22Rv1 (cell line): ENCODE measurements around the gene GATAD2A.

Experiments used
- CTCF ChIP-seq: fragments of 450-650 bp; IDR thresholded peaks from 2 replicates; pipeline ENCODE4 v1.5.1; 2017; ENCODE audit warnings: mild to moderate bottlenecking
- ZFX ChIP-seq: fragments of 450-650 bp; IDR thresholded peaks from 2 replicates; pipeline ENCODE4 v1.6.1; 2017; ENCODE audit warnings: antibody characterized with exemption, borderline replicate concordance

- TF ChIP-seq CTCF (no peak), ZFX (no peak)
These were observed 19.3 kb upstream of the GATAD2A start for GRCh38 chr19:19385896-19386869.
